HG02885 (cell line): ENCODE data around the gene TRAPPC10.
A peak's percentile ranks its signal among the peaks of the same experiment; 100 is the strongest.
"Not testable (repeated sequence)": the region's sequence is repeated elsewhere in the genome, so short reads cannot be mapped to it uniquely, and the experiment has no call there.

Experiments used
- ATAC-seq: cut with Tn5 transposase; IDR thresholded peaks from one replicate; pipeline ENCODE4 v1.9.1; 2021; ENCODE audit warnings: mild to moderate bottlenecking; ENCODE audit not compliant: unreplicated experiment, poor library complexity

The TRAPPC10 gene

GRCh38 chr21:44084496-44085241, 72.6 kb downstream of the TRAPPC10 start:
- ATAC-seq: no peak

GRCh38 chr21:44085491-44086321, 73.6 kb downstream of the TRAPPC10 start:
- ATAC-seq: no peak

GRCh38 chr21:44086636-44087425, 74.7 kb downstream of the TRAPPC10 start:
- no peak for ATAC-seq

GRCh38 chr21:44087426-44088400, 75.6 kb downstream of the TRAPPC10 start:
- no peak for ATAC-seq

- no peak for ATAC-seq
Measured at GRCh38 chr21:44088401-44088780, 76.3 kb downstream of the TRAPPC10 start.

GRCh38 chr21:44089001-44089911, 77.1 kb downstream of the TRAPPC10 start:
- no peak for ATAC-seq

- no peak for ATAC-seq
Measured at GRCh38 chr21:44090325-44090724, 78.2 kb downstream of the TRAPPC10 start.

GRCh38 chr21:44092211-44092610, 80.1 kb downstream of the TRAPPC10 start:
- no peak for ATAC-seq

GRCh38 chr21:44093761-44094160, 81.7 kb downstream of the TRAPPC10 start:
- ATAC-seq: no peak

- ATAC-seq: no peak
Measured at GRCh38 chr21:44094832-44095231, 82.7 kb downstream of the TRAPPC10 start.

- ATAC-seq: not testable (repeated sequence)
Measured at GRCh38 chr21:44098507-44098906, 86.4 kb downstream of the TRAPPC10 start.

- ATAC-seq: not testable (repeated sequence)
Measured at GRCh38 chr21:44098964-44099363, 86.9 kb downstream of the TRAPPC10 start.

- peak; percentile 89 for ATAC-seq
Measured at GRCh38 chr21:44107026-44107501, 95.0 kb downstream of the TRAPPC10 start, which contains the start of gene PWP2. PWP2 (plus strand) TSS chr21:44107399; CDS start chr21:44107417, 18 bp downstream.

- peak; percentile 22 for ATAC-seq
Measured at GRCh38 chr21:44107589-44107988, 95.5 kb downstream of the TRAPPC10 start.

- not testable (repeated sequence) for ATAC-seq
Measured at GRCh38 chr21:44113702-44114371, 101.7 kb downstream of the TRAPPC10 start.

- not testable (repeated sequence) for ATAC-seq
Measured at GRCh38 chr21:44122131-44122530, 110.0 kb downstream of the TRAPPC10 start.

GRCh38 chr21:44127827-44128226, 115.7 kb downstream of the TRAPPC10 start:
- ATAC-seq: not testable (repeated sequence)

- ATAC-seq: not testable (repeated sequence)
Measured at GRCh38 chr21:44133715-44134057, 121.6 kb downstream of the TRAPPC10 start.
